PFSK-1 (cell line): ENCODE results near the gene PRL. TPM values are rescaled to one million over a fixed set of nuclear protein-coding genes. Genes with fewer than 3 reads are reported as not detected.

Experiments
- FOXP2 ChIP-seq: optimal IDR thresholded peaks from 2 replicates; pipeline ENCODE3; 2011; ENCODE audit warnings: borderline replicate concordance, control low read depth, inconsistent platforms; ENCODE audit not compliant: insufficient read depth; ENCODE audit errors: extremely low read length, extremely low read depth
- POLR2AphosphoS5 ChIP-seq: IDR thresholded peaks from 2 replicates; pipeline ENCODE4 v1.6.1; 2012; ENCODE audit warnings: low read depth, mild to moderate bottlenecking, control low read depth, low read length, moderate library complexity
- SIN3A ChIP-seq: IDR thresholded peaks from 2 replicates; pipeline ENCODE4 v1.6.1; 2012; ENCODE audit warnings: mild to moderate bottlenecking, low read length, moderate library complexity, borderline replicate concordance; ENCODE audit not compliant: insufficient read depth
- TAF1 ChIP-seq: IDR thresholded peaks from 2 replicates; pipeline ENCODE4 v1.6.1; 2012; ENCODE audit warnings: low read length, control low read depth, borderline replicate concordance; ENCODE audit not compliant: insufficient read depth
- polyA plus RNA-seq: library from polyadenylated mRNA; unstranded; fragments of >200 nt; gene quantifications from one replicate; pipeline ENCODE4 v1.2.1, GENCODE V29; 2012; ENCODE audit warnings: low read depth, missing spikeins; ENCODE audit not compliant: insufficient read length
- TF ChIP-seq, protein P1 (sequence below), 2 experiments: IDR thresholded peaks; 2 replicates each; pipeline versions ENCODE4 v1.6.1 to v1.8.0; 2011 to 2012; ENCODE audit warnings: low read depth in 2 of 2, low read length in 2 of 2, control low read depth in 1 of 2, inconsistent platforms in 1 of 2, mild to moderate bottlenecking in 1 of 2, moderate library complexity in 1 of 2; ENCODE audit not compliant: insufficient read depth in 1 of 2

PRL gene
- polyA plus RNA-seq = not detected

DNA sequence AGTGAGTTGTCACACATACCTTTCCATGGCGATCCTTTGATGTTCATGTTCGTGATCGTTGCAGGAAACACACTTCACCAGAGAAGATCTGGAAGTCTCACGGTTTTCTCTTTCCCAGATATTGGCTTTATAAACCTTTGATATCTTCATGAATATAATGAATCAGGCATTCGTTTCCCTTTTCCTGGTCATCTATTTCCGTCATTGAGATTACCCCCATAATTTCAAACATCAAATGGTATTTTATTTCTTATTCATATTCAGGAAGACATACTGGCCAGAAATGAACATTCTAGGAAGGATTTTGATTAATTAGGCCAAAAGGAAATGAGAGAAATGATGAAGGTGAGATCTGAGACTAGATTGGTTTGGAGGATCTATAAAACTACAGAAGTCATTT lies at the start of gene PRL:
Gene PRL, minus strand, starts transcription at position 101 of the 400 bp plus-strand sequence. Its CDS starts 54 bp downstream, at position 47.
- TF ChIP-seq TAF1 (no peak), FOXP2 (no peak), POLR2AphosphoS5 (no peak), SIN3A (no peak)
- TF ChIP-seq, protein P1, sequence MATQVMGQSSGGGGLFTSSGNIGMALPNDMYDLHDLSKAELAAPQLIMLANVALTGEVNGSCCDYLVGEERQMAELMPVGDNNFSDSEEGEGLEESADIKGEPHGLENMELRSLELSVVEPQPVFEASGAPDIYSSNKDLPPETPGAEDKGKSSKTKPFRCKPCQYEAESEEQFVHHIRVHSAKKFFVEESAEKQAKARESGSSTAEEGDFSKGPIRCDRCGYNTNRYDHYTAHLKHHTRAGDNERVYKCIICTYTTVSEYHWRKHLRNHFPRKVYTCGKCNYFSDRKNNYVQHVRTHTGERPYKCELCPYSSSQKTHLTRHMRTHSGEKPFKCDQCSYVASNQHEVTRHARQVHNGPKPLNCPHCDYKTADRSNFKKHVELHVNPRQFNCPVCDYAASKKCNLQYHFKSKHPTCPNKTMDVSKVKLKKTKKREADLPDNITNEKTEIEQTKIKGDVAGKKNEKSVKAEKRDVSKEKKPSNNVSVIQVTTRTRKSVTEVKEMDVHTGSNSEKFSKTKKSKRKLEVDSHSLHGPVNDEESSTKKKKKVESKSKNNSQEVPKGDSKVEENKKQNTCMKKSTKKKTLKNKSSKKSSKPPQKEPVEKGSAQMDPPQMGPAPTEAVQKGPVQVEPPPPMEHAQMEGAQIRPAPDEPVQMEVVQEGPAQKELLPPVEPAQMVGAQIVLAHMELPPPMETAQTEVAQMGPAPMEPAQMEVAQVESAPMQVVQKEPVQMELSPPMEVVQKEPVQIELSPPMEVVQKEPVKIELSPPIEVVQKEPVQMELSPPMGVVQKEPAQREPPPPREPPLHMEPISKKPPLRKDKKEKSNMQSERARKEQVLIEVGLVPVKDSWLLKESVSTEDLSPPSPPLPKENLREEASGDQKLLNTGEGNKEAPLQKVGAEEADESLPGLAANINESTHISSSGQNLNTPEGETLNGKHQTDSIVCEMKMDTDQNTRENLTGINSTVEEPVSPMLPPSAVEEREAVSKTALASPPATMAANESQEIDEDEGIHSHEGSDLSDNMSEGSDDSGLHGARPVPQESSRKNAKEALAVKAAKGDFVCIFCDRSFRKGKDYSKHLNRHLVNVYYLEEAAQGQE (IDR thresholded peaks at IDR 0.05; ENCODE audit: insufficient read depth in 1 of 2, low read depth in 2 of 2, low read length in 2 of 2) = no peak

DNA sequence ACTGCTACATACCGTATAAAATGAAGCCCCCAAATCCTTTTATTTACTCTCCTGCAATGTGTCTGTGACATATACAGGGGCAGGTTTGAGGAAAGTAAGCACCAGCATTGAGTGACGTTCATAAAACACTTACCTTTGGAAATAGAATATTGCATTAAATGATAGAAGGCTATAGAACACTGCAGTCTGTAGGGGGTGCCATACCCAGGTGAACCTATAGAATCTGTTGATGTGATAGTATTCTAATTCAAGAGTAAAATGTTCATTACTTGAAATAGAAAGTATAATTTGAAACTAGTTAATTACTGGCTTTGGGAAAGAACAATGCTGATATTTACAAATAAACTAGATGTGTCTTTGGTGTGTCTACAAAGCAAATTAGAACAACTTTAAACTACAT lies 47.0 kb upstream of the PRL start:
- TF ChIP-seq, protein P1 (IDR thresholded peaks at IDR 0.05; ENCODE audit: insufficient read depth in 1 of 2, low read depth in 2 of 2, low read length in 2 of 2) = no peak
- TF ChIP-seq POLR2AphosphoS5 = no peak

DNA sequence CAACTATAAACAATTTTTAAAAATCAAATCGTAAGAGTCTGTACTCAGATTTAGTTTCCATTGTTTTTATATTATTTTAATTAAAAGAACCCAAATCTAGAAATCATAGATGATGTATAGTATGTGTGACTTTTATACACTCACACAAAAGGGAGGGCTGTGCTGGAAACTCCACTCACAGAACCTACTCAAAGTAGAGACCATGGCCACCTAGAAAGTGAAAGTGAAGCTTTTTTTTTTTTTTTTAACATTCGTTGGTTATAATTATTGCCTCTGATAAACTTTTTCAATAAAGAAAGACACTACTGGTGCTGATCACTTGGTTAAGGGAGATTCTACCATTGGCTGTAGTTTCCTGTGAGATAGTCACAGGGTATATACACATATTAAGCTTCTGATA lies 37.9 kb upstream of the PRL start:
- TF ChIP-seq TAF1 (no peak), FOXP2 (no peak), POLR2AphosphoS5 (no peak), SIN3A (no peak)
- TF ChIP-seq, protein P1 (IDR thresholded peaks at IDR 0.05; ENCODE audit: insufficient read depth in 1 of 2, low read depth in 2 of 2, low read length in 2 of 2) = no peak

DNA sequence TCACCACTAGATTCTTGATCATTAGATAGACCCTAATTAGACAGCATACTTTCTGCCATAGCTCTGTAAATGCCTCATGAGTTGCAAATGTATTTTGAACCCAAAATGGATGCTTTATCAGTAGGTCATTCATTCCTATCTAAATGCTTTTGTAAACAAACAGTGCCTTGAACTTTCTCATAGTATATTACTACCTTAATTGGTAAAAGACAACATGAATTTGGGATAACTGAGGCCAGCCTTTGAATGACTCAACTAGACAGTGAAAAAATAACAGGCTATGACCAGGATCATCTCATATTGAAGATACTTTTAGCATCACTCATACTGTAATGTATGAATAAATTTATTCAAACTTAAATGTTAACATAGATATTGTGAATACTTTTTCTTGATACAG lies 37.0 kb upstream of the PRL start:
- no peak for TF ChIP-seq FOXP2
- TF ChIP-seq, protein P1 (IDR thresholded peaks at IDR 0.05; ENCODE audit: insufficient read depth in 1 of 2, low read depth in 2 of 2, low read length in 2 of 2) = no peak
- no peak for TF ChIP-seq SIN3A
- TF ChIP-seq TAF1 = no peak
- no peak for TF ChIP-seq POLR2AphosphoS5

DNA sequence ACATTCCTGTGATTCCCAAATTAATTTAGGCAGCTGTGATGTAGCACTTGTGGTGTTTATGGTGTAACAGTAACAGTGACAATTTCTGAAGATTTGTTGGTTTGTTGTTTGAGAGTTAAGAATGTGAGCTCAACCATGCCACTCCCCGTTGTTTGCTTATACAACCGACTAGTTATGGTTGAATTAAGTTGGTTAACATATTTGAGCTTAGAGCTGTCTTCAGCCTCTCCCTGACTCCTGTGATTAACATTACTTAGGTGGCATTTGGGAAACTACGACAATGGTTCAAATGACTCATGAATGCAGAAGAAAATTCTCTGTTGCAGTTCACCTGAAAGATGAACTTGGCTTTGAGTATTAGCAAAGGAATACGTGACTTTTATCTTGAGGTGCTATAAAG lies 35.9 kb upstream of the PRL start:
- TF ChIP-seq, protein P1 (IDR thresholded peaks at IDR 0.05; ENCODE audit: insufficient read depth in 1 of 2, low read depth in 2 of 2, low read length in 2 of 2) = no peak
- TF ChIP-seq TAF1 = no peak
- TF ChIP-seq POLR2AphosphoS5 = no peak
- TF ChIP-seq FOXP2 = no peak
- TF ChIP-seq SIN3A = no peak
